A549 (cell line): ENCODE data around the gene CDC27. TPM values are rescaled to one million over a fixed set of nuclear protein-coding genes. Genes with fewer than 3 reads are reported as not detected.
A peak's percentile ranks its signal among the peaks of the same experiment; 100 is the strongest.

Experiments used
- ATAC-seq, 2 experiments: fragments of 200-7000 bp in 1 of 2; fragments of >200 bp in 1 of 2; cut with Nextera tagmentation in 1 of 2; cut with Tn5 transposase in 1 of 2; 3 replicates each; pipeline versions ENCODE4 v1.8.0 to v1.9.1; 2018 to 2020; ENCODE audit warnings: mild to moderate bottlenecking in 1 of 2, moderate library complexity in 1 of 2
- CTCF ChIA-PET: fragments of 300-600 bp; sonication (Branson Sonifier 250); formaldehyde crosslinking; extraction: SDS; loops from one replicate; lab custom pipeline; 2021; ENCODE audit warnings: antibody characterized with exemption, inconsistent platforms; lab: Yijun Ruan, JAX
- POLR2A ChIA-PET: fragments of 350-600 bp; formaldehyde crosslinking; extraction: SDS; loops from one replicate; lab custom pipeline; 2021; ENCODE audit warnings: antibody characterized with exemption, inconsistent platforms; lab: Yijun Ruan, JAX
- DNase-seq, 2 experiments: peaks; one replicate each; pipeline versions ENCODE4 v3.0.0 to v3.0.0-alpha.2; 2011 to 2016; ENCODE audit warnings: low read depth in 1 of 2, low spot score in 1 of 2
- FAIRE-seq: peaks from 2 replicates; lab custom pipeline; 2011; peaks lifted over from hg19 to GRCh38; lab: Jason Lieb, UNC
- H3K27ac ChIP-seq, 2 experiments: fragments of >200 bp; sonication (Bioruptor Twin); formaldehyde crosslinking; 3 replicates each; pipeline ENCODE4 v1.5.1; 2016 to 2017
- H3K4me1 ChIP-seq: fragments of >200 bp; sonication (Bioruptor Twin); formaldehyde crosslinking; 3 replicates; pipeline ENCODE4 v1.6.1; 2016
- H3K4me2 ChIP-seq: fragments of >200 bp; sonication (Bioruptor Twin); formaldehyde crosslinking; 3 replicates; pipeline ENCODE4 v1.6.1; 2016
- H3K4me3 ChIP-seq: fragments of >200 bp; sonication (Bioruptor Twin); formaldehyde crosslinking; 3 replicates; pipeline ENCODE4 v1.5.1; 2016
- H3K9me3 ChIP-seq: fragments of >200 bp; sonication (Bioruptor Twin); formaldehyde crosslinking; 3 replicates; pipeline ENCODE4 v1.6.1; 2016
- ATOH8 ChIP-seq: fragments of 250-450 bp; sonication (Bioruptor Pico); IDR thresholded peaks from 2 replicates; pipeline ENCODE4 v1.5.0; 2020; ENCODE audit warnings: low read depth, mild to moderate bottlenecking, moderate library complexity
- BCL3 ChIP-seq: fragments of >200 bp; sonication (Bioruptor Twin); formaldehyde crosslinking; IDR thresholded peaks from 3 replicates; pipeline ENCODE4 v1.6.1; 2016
- E2F6 ChIP-seq: IDR thresholded peaks from 2 replicates; pipeline ENCODE4 v1.6.1; 2012; ENCODE audit warnings: low read depth, borderline replicate concordance
- EP300 ChIP-seq, 2 experiments: fragments of >200 bp; sonication (Bioruptor Twin); formaldehyde crosslinking; IDR thresholded peaks; 2 replicates in 1 of 2; 3 replicates in 1 of 2; pipeline ENCODE4 v1.6.1; 2016 to 2017
- FOSB ChIP-seq: fragments of 250-450 bp; sonication (Bioruptor Pico); IDR thresholded peaks from 2 replicates; pipeline ENCODE4 v1.5.0; 2020; ENCODE audit warnings: mild to moderate bottlenecking, moderate library complexity
- HOXA7 ChIP-seq: fragments of 250-450 bp; sonication (Bioruptor Pico); IDR thresholded peaks from 2 replicates; pipeline ENCODE4 v1.5.0; 2020; ENCODE audit warnings: mild to moderate bottlenecking, moderate library complexity
- HOXB5 ChIP-seq: fragments of 250-450 bp; sonication (Bioruptor Pico); IDR thresholded peaks from 2 replicates; pipeline ENCODE4 v1.5.0; 2020; ENCODE audit warnings: mild to moderate bottlenecking, moderate library complexity
- JUN ChIP-seq, 2 experiments: fragments of >200 bp; sonication (Bioruptor Twin); formaldehyde crosslinking; IDR thresholded peaks; 2 replicates in 1 of 2; 3 replicates in 1 of 2; pipeline ENCODE4 v1.6.1; 2016 to 2017
- KDM1A ChIP-seq: fragments of 200-600 bp; sonication (generic); IDR thresholded peaks from 2 replicates; pipeline ENCODE4 v1.6.1; 2016; ENCODE audit warnings: low read depth, mild to moderate bottlenecking
- MAX ChIP-seq: IDR thresholded peaks from 2 replicates; pipeline ENCODE4 v1.6.1; 2012
- NFE2L2 ChIP-seq: fragments of 150-350 bp; conservative IDR thresholded peaks from 2 replicates; pipeline ENCODE4 v1.6.1; 2014; ENCODE audit warnings: low read length
- REST ChIP-seq: fragments of 200-600 bp; sonication (generic); IDR thresholded peaks from 2 replicates; pipeline ENCODE4 v1.6.1; 2016; ENCODE audit warnings: antibody characterized with exemption, mild to moderate bottlenecking, moderate library complexity
- SMC3 ChIP-seq: fragments of >200 bp; sonication (Bioruptor Twin); formaldehyde crosslinking; IDR thresholded peaks from 3 replicates; pipeline ENCODE4 v1.6.1; 2018; ENCODE audit warnings: inconsistent platforms
- USF2 ChIP-seq: fragments of 450-650 bp; IDR thresholded peaks from 2 replicates; pipeline ENCODE4 v1.6.1; 2014; ENCODE audit warnings: antibody characterized with exemption
- WGBS: methylation state at CpG from one replicate; pipeline ENCODE4 v1.1.6; 2017; ENCODE audit errors: missing lambda C conversion rate; 5-methylcytosine and 5-hydroxymethylcytosine counted together
- polyA plus RNA-seq, 4 experiments: library from polyadenylated mRNA; depleted of rRNA in 3 of 4; stranded (reverse); fragments of >200 nt; fragmentation: RNase III in 1 of 4; extraction: RNeasy Plus Mini Kit Qiagen cat#74134 plus additional on column Dnase treatment in 1 of 4; gene quantifications; 2 replicates in 3 of 4; 3 replicates in 1 of 4; pipeline ENCODE4 v1.2.3, GENCODE V29; 2011 to 2017

Gene CDC27
- polyA plus RNA-seq, 2 of the 4 experiments (the other 2 are of a cell fraction) = 88.0 to 150 TPM

GRCh38 chr17:47190770-47191169 lies 1.7 kb upstream of the CDC27 start (continued):
- no peak for TF ChIP-seq REST
- no peak for TF ChIP-seq NFE2L2
- no peak for TF ChIP-seq KDM1A
- TF ChIP-seq USF2 = no peak
- no peak for TF ChIP-seq ATOH8 (CRISPR knock-in tag)
- TF ChIP-seq, all 56 proteins: peak for 0

- ATAC-seq = no peak
- Histone ChIP-seq H3K4me2 (peak overlapping the region; percentile 72), H3K4me3 (no peak overlapping the region), H3K9me3 (no peaks in the 10 kb centered on the region), H3K27ac (no peak overlapping the region), H3K4me1 (peaks cover 27% of the 10 kb centered on the region)
- WGBS = 87% methylated on average over 4 of the region's 4 CpGs
- ChIA-PET POLR2A (interaction anchor here (1.1 to 1.5 kb wide), 4 partner anchors 16 to 641 kb away, joined by 4 to 6 read pairs (median 4); partner anchors contain the start of genes EFCAB13, LRRC46 and MRPL10), CTCF (interaction anchor here (0.7 to 3.6 kb wide), 14 partner anchors 9 to 128 kb away, joined by 3 to 17 read pairs (median 4); partner anchors contain the start of gene MYL4)
- DNase-seq = no peak
- TF ChIP-seq EP300 (IDR thresholded peaks at IDR 0.05) (no peak), MAX (no peak), HOXB5 (CRISPR knock-in tag) (no peak), E2F6 (no peak)
- no peak for FAIRE-seq
Measured at GRCh38 chr17:47190243-47190642, 1.1 kb upstream of the CDC27 start.

- peak; percentile 30 for ATAC-seq
- TF ChIP-seq JUN (IDR thresholded peaks at IDR 0.05) (no peak), BCL3 (no peak), SMC3 (no peak), HOXA7 (0 out of 2 replicates have a peak, but pooled peaks have one; percentile 65), FOSB (peak; percentile 52; the same call in 1 of the 2 replicates)
- H3K9me3 ChIP-seq = no peaks in the 10 kb centered on the region
- WGBS = 38% methylated on average over 5 of the region's 5 CpGs
- peak overlapping the region; percentile 72 for H3K4me2 ChIP-seq
- H3K27ac ChIP-seq = peak overlapping the region; percentile 68 to 83
- peaks cover 27% of the 10 kb centered on the region for H3K4me1 ChIP-seq
- ChIA-PET CTCF (interaction anchor here (0.7 to 3.6 kb wide), 11 partner anchors 9 to 129 kb away, joined by 3 to 17 read pairs (median 5); partner anchors contain the start of gene MYL4), POLR2A (interaction anchor here (0.6 to 1.5 kb wide), 11 partner anchors 8 to 979 kb away, joined by 3 to 7 read pairs (median 4); partner anchors contain the start of genes EFCAB13, LRRC46 and MRPL10)
- DNase-seq = no peak
- no peak for FAIRE-seq
- H3K4me3 ChIP-seq = peak overlapping the region; percentile 43
Measured at GRCh38 chr17:47189732-47190237, 690 bp upstream of the CDC27 start.
